Progenitor cell of endocrine pancreas (in vitro differentiated cells): ENCODE measurements around the gene ZNF546. TPM values are rescaled to one million over a fixed set of nuclear protein-coding genes. Genes with fewer than 3 reads are reported as not detected.

Source experiments
- DNase-seq: peaks from one replicate; pipeline ENCODE4 v3.0.0; 2021; ENCODE audit warnings: low spot score; ENCODE audit not compliant: unreplicated experiment
- H3K27ac Mint-ChIP-seq: 2 replicates; pipeline ENCODE4 v1.8.0; 2021; ENCODE audit warnings: mild to moderate bottlenecking, moderate library complexity, mixed read lengths
- H3K27me3 Mint-ChIP-seq: 2 replicates; pipeline ENCODE4 v1.8.0; 2021; ENCODE audit warnings: mixed read lengths
- H3K36me3 Mint-ChIP-seq: 2 replicates; pipeline ENCODE4 v1.8.0; 2022; ENCODE audit warnings: mixed read lengths; ENCODE audit not compliant: insufficient read depth
- H3K4me1 Mint-ChIP-seq: 2 replicates; pipeline ENCODE4 v1.8.0; 2021; ENCODE audit warnings: low read depth, mixed read lengths
- H3K4me3 Mint-ChIP-seq: 2 replicates; pipeline ENCODE4 v1.8.0; 2021; ENCODE audit warnings: low read depth, mild to moderate bottlenecking, moderate library complexity, mixed read lengths
- H3K9me3 Mint-ChIP-seq: 2 replicates; pipeline ENCODE4 v1.8.0; 2021; ENCODE audit warnings: low read depth, mixed read lengths
- total RNA-seq: library from RNA; stranded (reverse); gene quantifications from 2 replicates; pipeline ENCODE4 v1.2.1, GENCODE V29; 2021
- TF ChIP-seq, protein P1 (sequence below): fragments of 200-600 bp; sonication (generic); IDR thresholded peaks from one replicate; pipeline ENCODE4 v1.5.0; 2021; ENCODE audit warnings: antibody characterized with exemption, mild to moderate bottlenecking; ENCODE audit not compliant: unreplicated experiment

Gene ZNF546
- total RNA-seq, 1 donor from 2014 or later = 5.9 TPM

DNA sequence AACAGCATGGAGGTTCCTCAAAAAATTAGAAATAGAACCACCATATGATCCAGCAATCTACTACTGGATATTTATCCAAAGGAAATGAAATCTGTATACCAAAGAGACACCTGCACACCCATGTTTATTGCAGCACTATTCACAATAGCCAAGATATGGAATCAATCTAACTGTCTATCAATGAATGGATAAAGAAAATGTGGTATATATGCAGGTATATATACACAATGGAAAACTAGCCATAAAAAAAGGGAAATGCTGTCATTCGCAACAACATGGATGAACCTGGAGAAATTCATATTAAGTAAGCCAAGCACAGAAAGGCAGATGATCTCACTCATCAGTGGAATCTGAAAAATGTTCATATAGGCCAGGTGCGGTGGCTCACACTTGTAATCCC, 56.6 kb downstream of the ZNF546 start:
- no peak for DNase-seq
- peak overlapping the region; percentile 45 for H3K4me3 Mint-ChIP-seq
- no peak overlapping the region for H3K27ac Mint-ChIP-seq
- TF ChIP-seq, protein P1, sequence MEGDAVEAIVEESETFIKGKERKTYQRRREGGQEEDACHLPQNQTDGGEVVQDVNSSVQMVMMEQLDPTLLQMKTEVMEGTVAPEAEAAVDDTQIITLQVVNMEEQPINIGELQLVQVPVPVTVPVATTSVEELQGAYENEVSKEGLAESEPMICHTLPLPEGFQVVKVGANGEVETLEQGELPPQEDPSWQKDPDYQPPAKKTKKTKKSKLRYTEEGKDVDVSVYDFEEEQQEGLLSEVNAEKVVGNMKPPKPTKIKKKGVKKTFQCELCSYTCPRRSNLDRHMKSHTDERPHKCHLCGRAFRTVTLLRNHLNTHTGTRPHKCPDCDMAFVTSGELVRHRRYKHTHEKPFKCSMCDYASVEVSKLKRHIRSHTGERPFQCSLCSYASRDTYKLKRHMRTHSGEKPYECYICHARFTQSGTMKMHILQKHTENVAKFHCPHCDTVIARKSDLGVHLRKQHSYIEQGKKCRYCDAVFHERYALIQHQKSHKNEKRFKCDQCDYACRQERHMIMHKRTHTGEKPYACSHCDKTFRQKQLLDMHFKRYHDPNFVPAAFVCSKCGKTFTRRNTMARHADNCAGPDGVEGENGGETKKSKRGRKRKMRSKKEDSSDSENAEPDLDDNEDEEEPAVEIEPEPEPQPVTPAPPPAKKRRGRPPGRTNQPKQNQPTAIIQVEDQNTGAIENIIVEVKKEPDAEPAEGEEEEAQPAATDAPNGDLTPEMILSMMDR = no peak
- peaks cover 44% of the 10 kb centered on the region for H3K9me3 Mint-ChIP-seq
- peaks cover 52% of the 10 kb centered on the region for H3K36me3 Mint-ChIP-seq
- no peaks in the 10 kb centered on the region for H3K27me3 Mint-ChIP-seq
- H3K4me1 Mint-ChIP-seq = peaks cover 14% of the 10 kb centered on the region

DNA sequence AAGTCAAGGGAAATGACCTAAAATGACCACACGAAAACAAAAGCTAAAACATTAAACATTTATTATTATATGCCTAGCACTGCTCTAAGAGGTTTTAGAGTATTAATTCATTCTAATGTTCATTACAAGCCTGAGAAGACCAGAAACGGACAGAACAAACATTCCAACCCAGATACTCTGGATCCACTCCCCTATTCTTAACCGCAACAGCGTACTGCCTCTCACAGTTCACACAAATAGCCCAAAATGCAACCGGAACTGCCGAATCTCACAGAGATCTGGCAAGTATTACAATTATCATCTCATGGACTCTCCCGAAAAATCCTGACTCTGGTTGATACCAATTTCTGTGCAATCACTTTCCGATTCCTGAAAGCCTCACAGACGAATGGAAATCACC, 57.8 kb downstream of the ZNF546 start:
- Mint-ChIP-seq H3K4me3 (peak overlapping the region; percentile 99), H3K36me3 (peaks cover 44% of the 10 kb centered on the region), H3K27ac (no peak overlapping the region), H3K27me3 (no peaks in the 10 kb centered on the region), H3K4me1 (peaks cover 14% of the 10 kb centered on the region), H3K9me3 (peaks cover 48% of the 10 kb centered on the region)
- TF ChIP-seq, protein P1 = no peak
- no peak for DNase-seq

DNA sequence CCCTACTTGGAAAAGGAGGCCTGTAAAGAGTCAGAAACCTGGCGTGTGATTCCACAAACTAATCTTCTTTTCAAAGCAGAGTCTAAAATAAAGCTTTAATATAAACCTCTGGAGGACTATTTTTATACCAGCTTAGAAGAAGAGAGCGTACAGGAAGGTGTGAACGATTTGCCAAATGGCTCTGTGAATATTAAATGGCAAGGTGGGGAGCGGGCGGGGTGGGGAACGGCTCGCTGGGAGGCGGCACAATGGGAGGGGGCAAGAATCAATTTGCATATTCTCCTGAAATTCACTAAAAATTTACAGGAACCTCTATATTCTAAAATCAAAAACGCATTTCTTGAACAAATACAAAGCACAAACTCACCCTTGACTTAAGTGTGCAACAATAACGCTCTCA, 58.2 kb downstream of the ZNF546 start:
- Mint-ChIP-seq H3K27me3 (no peaks in the 10 kb centered on the region), H3K9me3 (peaks cover 52% of the 10 kb centered on the region), H3K4me1 (peaks cover 14% of the 10 kb centered on the region), H3K27ac (no peak overlapping the region), H3K36me3 (peaks cover 44% of the 10 kb centered on the region), H3K4me3 (peak overlapping the region; percentile 99)
- TF ChIP-seq, protein P1 = no peak
- no peak for DNase-seq

DNA sequence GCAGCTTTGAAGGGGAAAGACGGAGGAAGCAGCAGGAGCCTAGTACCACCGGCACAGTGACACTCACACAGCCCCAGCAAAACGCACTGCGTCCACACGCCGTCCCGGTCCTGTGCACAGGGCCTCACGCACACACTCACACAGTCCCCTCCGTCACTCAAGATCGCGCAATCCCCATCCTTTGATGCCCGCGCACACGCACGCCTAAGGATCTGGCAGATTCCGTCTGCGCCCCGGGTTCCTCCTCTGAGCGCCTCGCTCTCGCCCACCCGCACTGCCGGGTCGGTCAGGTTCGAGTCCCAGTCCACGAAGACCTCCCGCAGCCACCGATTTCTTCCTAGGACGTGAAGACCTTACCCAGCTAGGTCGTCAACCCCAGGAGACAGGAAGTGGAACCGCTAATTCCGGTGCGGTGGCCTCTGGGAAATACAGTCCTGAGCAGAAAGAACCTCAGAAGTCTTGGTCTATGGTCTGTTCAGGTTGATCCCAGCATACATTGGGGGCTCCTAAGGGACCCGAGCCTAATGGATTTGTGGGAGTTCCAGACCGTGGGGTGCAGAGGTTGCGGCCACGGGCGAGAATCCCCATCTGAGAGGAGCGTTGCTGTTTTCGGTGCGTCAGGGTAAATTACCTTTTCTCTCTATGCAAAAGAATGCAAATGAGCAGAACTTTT, 59.1 kb downstream of the ZNF546 start, which contains the start of gene ZNF780B:
Gene ZNF780B (minus strand): TSS at position 400 of the 673 bp plus-strand sequence. CDS start 5,899 bp downstream, outside the sequence.
- no peaks in the 10 kb centered on the region for H3K27me3 Mint-ChIP-seq

DNA sequence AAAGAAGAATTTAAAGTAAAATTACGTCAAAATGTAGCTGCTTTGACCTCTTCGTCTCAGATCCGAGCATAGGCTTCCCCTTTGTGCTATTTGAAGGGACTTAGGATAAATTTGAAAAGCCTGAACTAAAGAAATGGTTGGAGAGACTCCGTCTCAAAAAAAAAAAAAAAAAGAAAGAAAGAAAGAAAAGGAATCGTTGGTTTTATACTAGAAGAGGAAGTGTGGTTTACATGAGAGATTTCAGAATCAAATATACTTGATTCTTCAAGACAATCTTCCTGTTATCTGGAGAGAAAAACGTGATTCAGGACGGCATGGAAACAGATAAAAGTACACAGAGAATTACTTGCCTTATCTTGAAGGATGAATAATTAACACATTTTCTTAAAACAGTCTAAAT, 59.6 kb downstream of the ZNF546 start:
- TF ChIP-seq, protein P1 = no peak
- H3K9me3 Mint-ChIP-seq = peaks cover 52% of the 10 kb centered on the region
- peaks cover 34% of the 10 kb centered on the region for H3K36me3 Mint-ChIP-seq
- peak overlapping the region; percentile 99 for H3K4me3 Mint-ChIP-seq
- peaks cover 14% of the 10 kb centered on the region for H3K4me1 Mint-ChIP-seq
- no peak for DNase-seq
- H3K27me3 Mint-ChIP-seq = no peaks in the 10 kb centered on the region
- peak overlapping the region; percentile 96 for H3K27ac Mint-ChIP-seq

More for the DNA sequence above, 59.1 kb downstream of the ZNF546 start, which contains the start of gene ZNF780B:
- H3K4me3 Mint-ChIP-seq = peak within 1 kb of the TSS; percentile 99
- peaks cover 14% of the 10 kb centered on the region for H3K4me1 Mint-ChIP-seq
- DNase-seq = peak; percentile 21
- peak within 1 kb of the TSS; percentile 96 for H3K27ac Mint-ChIP-seq
- TF ChIP-seq, protein P1 = no peak
- H3K36me3 Mint-ChIP-seq = peaks cover 37% of the 10 kb centered on the region
- H3K9me3 Mint-ChIP-seq = peaks cover 51% of the 10 kb centered on the region
